CD14-positive monocyte (primary cell): ENCODE results near the gene COMMD1. TPM values are rescaled to one million over a fixed set of nuclear protein-coding genes. Genes with fewer than 3 reads are reported as not detected.

Experiments used
- DNase-seq, 3 donors: peaks; one replicate each; pipeline ENCODE4 v3.0.0-alpha.2; 2011 to 2022
- H2AFZ ChIP-seq: 2 replicates; pipeline ENCODE4 v1.6.0; 2012; ENCODE audit warnings: mild to moderate bottlenecking, low read depth, low read length, inconsistent platforms; ENCODE audit not compliant: insufficient read depth, poor library complexity, severe bottlenecking
- H3K27ac ChIP-seq, 2 donors: 1 replicate in 1 of 2; 2 replicates in 1 of 2; pipeline ENCODE4 v1.5.1; 2012 to 2013; ENCODE audit warnings: low read length in 2 of 2, control low read depth in 1 of 2, inconsistent platforms in 1 of 2, low read depth in 1 of 2, mild to moderate bottlenecking in 1 of 2
- H3K27me3 ChIP-seq, 2 donors: one replicate each; pipeline versions ENCODE4 v1.6.0 to v1.6.1; 2011 to 2013; ENCODE audit warnings: low read length in 2 of 2; ENCODE audit not compliant: control insufficient read depth in 2 of 2, insufficient read depth in 2 of 2
- H3K36me3 ChIP-seq, 2 donors: replicated peaks in 1 of 2; 1 replicate in 1 of 2; 2 replicates in 1 of 2; pipeline versions ENCODE4 v1.5.1 to v1.6.1; 2012 to 2013; ENCODE audit warnings: low read length in 2 of 2, control low read depth in 1 of 2, inconsistent platforms in 1 of 2, mild to moderate bottlenecking in 1 of 2; ENCODE audit not compliant: insufficient read depth in 2 of 2, control insufficient read depth in 1 of 2
- H3K4me1 ChIP-seq, 2 donors: 1 replicate in 1 of 2; 2 replicates in 1 of 2; pipeline versions ENCODE4 v1.5.1 to v1.6.1; 2012 to 2013; ENCODE audit warnings: low read length in 2 of 2, control low read depth in 1 of 2, inconsistent platforms in 1 of 2, mild to moderate bottlenecking in 1 of 2, moderate library complexity in 1 of 2; ENCODE audit not compliant: insufficient read depth in 2 of 2, control insufficient read depth in 1 of 2
- H3K4me2 ChIP-seq: replicated peaks from 2 replicates; pipeline ENCODE3; 2012; ENCODE audit warnings: low read length, moderate library complexity, mild to moderate bottlenecking; ENCODE audit not compliant: poor library complexity, severe bottlenecking; ENCODE audit errors: extremely low read depth
- H3K4me3 ChIP-seq, 3 experiments: fragments of 200-600 bp in 1 of 3; sonication (generic) in 1 of 3; replicated peaks in 1 of 3; 1 replicate in 2 of 3; 2 replicates in 1 of 3; pipeline ENCODE4 v1.5.1; 2011 to 2013; ENCODE audit warnings: low read length in 3 of 3, mild to moderate bottlenecking in 3 of 3, control low read depth in 2 of 3, low read depth in 2 of 3, inconsistent platforms in 1 of 3, moderate library complexity in 1 of 3
- H3K79me2 ChIP-seq: 2 replicates; pipeline ENCODE4 v1.6.0; 2012; ENCODE audit warnings: mild to moderate bottlenecking, control low read depth, inconsistent platforms, low read length, moderate library complexity; ENCODE audit not compliant: insufficient read depth
- H3K9ac ChIP-seq: 2 replicates; pipeline ENCODE4 v1.6.0; 2017; ENCODE audit warnings: low read length, mild to moderate bottlenecking; ENCODE audit not compliant: insufficient read depth, poor library complexity, severe bottlenecking
- H3K9me3 ChIP-seq, 2 donors: replicated peaks in 1 of 2; 1 replicate in 1 of 2; 2 replicates in 1 of 2; pipeline versions ENCODE4 v1.5.1 to v1.6.1; 2012 to 2013; ENCODE audit warnings: low read length in 2 of 2, control low read depth in 1 of 2; ENCODE audit not compliant: control insufficient read depth in 1 of 2, insufficient read depth in 1 of 2
- H4K20me1 ChIP-seq: 2 replicates; pipeline ENCODE4 v1.6.0; 2012; ENCODE audit warnings: mild to moderate bottlenecking, low read length, control low read depth, moderate library complexity; ENCODE audit not compliant: insufficient read depth
- H3K27ac Mint-ChIP-seq, 7 donors: one replicate each; pipeline ENCODE4 v1.8.0; 2020; ENCODE audit warnings: mild to moderate bottlenecking in 7 of 7, mixed read lengths in 7 of 7, moderate library complexity in 6 of 7, inconsistent platforms in 2 of 7
- H3K27me3 Mint-ChIP-seq, 3 donors: one replicate each; pipeline ENCODE4 v1.8.0; 2021 to 2022; ENCODE audit warnings: low read depth in 3 of 3, mild to moderate bottlenecking in 3 of 3, mixed read lengths in 3 of 3, moderate library complexity in 3 of 3, inconsistent platforms in 1 of 3
- H3K36me3 Mint-ChIP-seq, 2 donors: one replicate each; pipeline ENCODE4 v1.8.0; 2020; ENCODE audit warnings: mixed read lengths in 2 of 2, inconsistent platforms in 1 of 2, mild to moderate bottlenecking in 1 of 2
- H3K4me1 Mint-ChIP-seq: one replicate; pipeline ENCODE4 v1.8.0; 2020; ENCODE audit warnings: mild to moderate bottlenecking, mixed read lengths
- H3K4me3 Mint-ChIP-seq, 2 donors: one replicate each; pipeline ENCODE4 v1.8.0; 2020; ENCODE audit warnings: mild to moderate bottlenecking in 2 of 2, mixed read lengths in 2 of 2, moderate library complexity in 1 of 2
- H3K9me3 Mint-ChIP-seq, 7 donors: one replicate each; pipeline ENCODE4 v1.8.0; 2020 to 2022; ENCODE audit warnings: mixed read lengths in 7 of 7, mild to moderate bottlenecking in 6 of 7, moderate library complexity in 6 of 7, inconsistent platforms in 2 of 7
- CTCF ChIP-seq: fragments of 200-600 bp; IDR thresholded peaks from one replicate; pipeline ENCODE4 v1.8.0; 2022; ENCODE audit warnings: antibody characterized with exemption, mild to moderate bottlenecking
- WGBS: methylation state at CpG from one replicate; pipeline ENCODE4 v1.1.5; 2013; ENCODE audit warnings: missing lambda C conversion rate; ENCODE audit not compliant: insufficient coverage; 5-methylcytosine and 5-hydroxymethylcytosine counted together
- intact Hi-C, 2 donors: fragments of 100-400 bp; cut with micrococcal nuclease; formaldehyde crosslinking; loops; one replicate each; pipeline versions ENCODE4 v1.15.0 to v1.15.1; 2023
- polyA plus RNA-seq, 3 donors: library from polyadenylated mRNA; depleted of rRNA in 1 of 3; unstranded in 2 of 3; stranded (reverse) in 1 of 3; fragments of 300-500 nt in 2 of 3; fragments of >200 nt in 1 of 3; fragmentation: Illumina TruSeq in 2 of 3; gene quantifications; 1 replicate in 2 of 3; 2 replicates in 1 of 3; pipeline ENCODE4 v1.2.3, GENCODE V29; 2012 to 2021

The COMMD1 gene
- polyA plus RNA-seq, 3 donors = 25.2 to 82.1 (median 70.7) TPM

GRCh38 chr2:61967262-61967661 is 61.8 kb downstream of the COMMD1 start:
- H3K36me3 ChIP-seq = no peaks in the 10 kb centered on the region
- no peaks in the 10 kb centered on the region for H3K9me3 ChIP-seq
- no peak for DNase-seq
- H2AFZ ChIP-seq = no peak overlapping the region
- no peaks in the 10 kb centered on the region for H3K4me1 ChIP-seq
- H3K9ac ChIP-seq = no peak overlapping the region
- Mint-ChIP-seq H3K4me3 (no peak overlapping the region), H3K36me3 (peaks cover 0 to 5% of the 10 kb centered on the region in 2 donors), H3K9me3 (no peaks in the 10 kb centered on the region), H3K27ac (no peak overlapping the region), H3K4me1 (no peaks in the 10 kb centered on the region), H3K27me3 (peaks cover 0 to 2% (median 1%) of the 10 kb centered on the region in 3 donors)
- H3K4me2 ChIP-seq = no peak overlapping the region
- intact Hi-C loops = no loop called here
- no peaks in the 10 kb centered on the region for H3K27me3 ChIP-seq
- TF ChIP-seq CTCF = no peak
- H4K20me1 ChIP-seq = peaks cover 7% of the 10 kb centered on the region
- WGBS = no CpG with 5 or more reads among the region's 1 CpG
- H3K4me3 ChIP-seq = no peak overlapping the region
- H3K79me2 ChIP-seq = no peaks in the 10 kb centered on the region
- H3K27ac ChIP-seq = no peak overlapping the region

DNA sequence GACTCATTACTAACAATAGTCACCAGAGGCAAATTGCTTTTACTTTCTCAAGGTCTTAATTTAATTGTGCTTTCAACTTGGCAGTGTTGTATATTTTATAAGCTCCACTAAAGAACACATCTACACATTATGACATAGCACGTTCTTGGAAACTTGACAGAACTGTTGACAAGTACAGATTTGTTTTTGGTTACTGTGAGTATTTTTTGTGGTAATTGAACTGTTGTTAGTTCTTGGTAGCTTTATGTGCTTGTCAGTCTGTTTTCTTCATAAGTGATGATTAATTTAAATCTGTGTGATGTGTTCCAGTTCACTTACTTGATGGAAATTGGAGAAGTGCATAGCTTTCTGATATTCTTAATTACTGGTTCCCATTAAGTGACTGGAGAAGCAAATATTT is 63.9 kb downstream of the COMMD1 start:
- intact Hi-C loops = no loop called here
- no peaks in the 10 kb centered on the region for H3K4me1 Mint-ChIP-seq
- H3K27me3 Mint-ChIP-seq = peaks cover 0 to 2% (median 1%) of the 10 kb centered on the region in 3 donors

More for the DNA sequence above, 63.9 kb downstream of the COMMD1 start:
- H3K4me3 Mint-ChIP-seq = no peak overlapping the region
- Histone ChIP-seq H3K4me1 (no peaks in the 10 kb centered on the region), H3K9ac (no peak overlapping the region), H3K79me2 (no peaks in the 10 kb centered on the region), H3K4me2 (no peak overlapping the region), H4K20me1 (peaks cover 7% of the 10 kb centered on the region), H3K4me3 (no peak overlapping the region), H3K27ac (no peak overlapping the region), H3K9me3 (no peaks in the 10 kb centered on the region), H3K36me3 (no peaks in the 10 kb centered on the region), H2AFZ (no peak overlapping the region), H3K27me3 (no peaks in the 10 kb centered on the region)
- no peak for TF ChIP-seq CTCF
- no peak for DNase-seq
- no peak overlapping the region for H3K27ac Mint-ChIP-seq
- no peaks in the 10 kb centered on the region for H3K9me3 Mint-ChIP-seq
- peaks cover 3% of the 10 kb centered on the region in 2 donors for H3K36me3 Mint-ChIP-seq
- no CpG with 5 or more reads among the region's 1 CpG for WGBS
